ENCODE results near the gene TMEM222. TPM values are rescaled to one million over a fixed set of nuclear protein-coding genes. Genes with fewer than 3 reads are reported as not detected.

TMEM222 gene
- total RNA-seq, 1 donor from 2014 or later, result 39.1 TPM

DNA sequence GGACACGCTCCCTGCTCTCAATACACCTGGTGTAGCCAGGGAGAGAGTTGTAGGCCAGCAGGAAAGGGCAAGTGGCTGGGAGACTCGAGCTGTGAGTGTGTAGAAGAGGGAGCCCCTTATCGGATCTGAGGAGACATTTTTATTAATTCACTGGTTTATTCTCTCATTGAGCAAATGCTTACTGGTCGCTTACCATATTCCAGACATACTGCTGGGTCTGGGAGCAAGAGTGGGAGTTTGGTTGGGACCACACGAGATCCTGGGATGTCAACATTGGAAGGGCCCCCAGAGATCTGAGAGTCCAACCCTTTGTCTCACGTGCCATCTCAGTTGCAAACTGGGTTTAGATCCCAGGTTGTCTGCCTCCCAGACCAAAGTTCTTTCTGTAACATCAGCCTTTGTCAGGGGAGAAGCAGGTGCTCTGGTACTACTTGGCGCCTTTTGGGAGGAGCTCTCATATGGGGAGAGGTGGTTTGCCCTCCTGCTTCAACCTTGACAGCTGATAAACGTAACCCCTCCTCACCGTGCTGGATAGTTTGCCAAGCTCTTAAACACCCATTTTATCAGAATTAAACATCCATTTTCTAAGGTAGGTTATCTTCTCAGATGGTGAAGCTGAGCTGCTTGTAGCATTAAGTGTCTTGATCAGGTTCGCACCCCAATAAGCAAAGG is 742 bp downstream of the TMEM222 start:
- H3K4me1 Mint-ChIP-seq, result peaks cover 30% of the 10 kb centered on the region
- no peaks in the 10 kb centered on the region for H3K9me3 Mint-ChIP-seq
- TF ChIP-seq, protein P1, sequence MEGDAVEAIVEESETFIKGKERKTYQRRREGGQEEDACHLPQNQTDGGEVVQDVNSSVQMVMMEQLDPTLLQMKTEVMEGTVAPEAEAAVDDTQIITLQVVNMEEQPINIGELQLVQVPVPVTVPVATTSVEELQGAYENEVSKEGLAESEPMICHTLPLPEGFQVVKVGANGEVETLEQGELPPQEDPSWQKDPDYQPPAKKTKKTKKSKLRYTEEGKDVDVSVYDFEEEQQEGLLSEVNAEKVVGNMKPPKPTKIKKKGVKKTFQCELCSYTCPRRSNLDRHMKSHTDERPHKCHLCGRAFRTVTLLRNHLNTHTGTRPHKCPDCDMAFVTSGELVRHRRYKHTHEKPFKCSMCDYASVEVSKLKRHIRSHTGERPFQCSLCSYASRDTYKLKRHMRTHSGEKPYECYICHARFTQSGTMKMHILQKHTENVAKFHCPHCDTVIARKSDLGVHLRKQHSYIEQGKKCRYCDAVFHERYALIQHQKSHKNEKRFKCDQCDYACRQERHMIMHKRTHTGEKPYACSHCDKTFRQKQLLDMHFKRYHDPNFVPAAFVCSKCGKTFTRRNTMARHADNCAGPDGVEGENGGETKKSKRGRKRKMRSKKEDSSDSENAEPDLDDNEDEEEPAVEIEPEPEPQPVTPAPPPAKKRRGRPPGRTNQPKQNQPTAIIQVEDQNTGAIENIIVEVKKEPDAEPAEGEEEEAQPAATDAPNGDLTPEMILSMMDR (IDR thresholded peaks at IDR 0.05; ENCODE audit: unreplicated experiment), result no peak
- DNase-seq (ENCODE audit: low spot score in 2 of 2, unreplicated experiment in 2 of 2), result no peak
- H3K27ac Mint-ChIP-seq, result peak overlapping the region; percentile 97
- H3K4me3 Mint-ChIP-seq, result peak overlapping the region; percentile 94
- H3K27me3 Mint-ChIP-seq (ENCODE audit: low read depth), result no peaks in the 10 kb centered on the region
- peaks cover 10% of the 10 kb centered on the region for H3K36me3 Mint-ChIP-seq

DNA sequence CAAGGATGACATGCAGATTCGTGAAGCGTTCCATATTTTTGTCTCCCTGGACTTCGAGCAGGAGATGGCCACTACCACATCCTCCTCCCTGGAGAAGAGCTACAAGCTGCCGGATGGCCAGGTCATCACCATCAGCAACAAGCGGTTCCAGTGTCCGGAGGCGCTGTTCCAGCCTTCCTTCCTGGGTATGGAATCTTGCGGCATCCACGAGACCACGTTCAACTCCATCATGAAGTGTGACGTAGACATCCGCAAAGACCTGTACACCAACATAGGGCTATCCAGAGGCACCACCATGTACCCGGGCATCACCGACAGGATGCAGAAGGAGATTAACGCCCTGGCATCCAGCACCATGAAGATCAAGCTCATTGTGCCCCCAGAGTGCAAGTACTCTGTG is 3.3 kb downstream of the TMEM222 start:
- Mint-ChIP-seq H3K9me3 (no peaks in the 10 kb centered on the region), H3K4me3 (no peak overlapping the region), H3K27ac (no peak overlapping the region), H3K27me3 (ENCODE audit: low read depth) (no peaks in the 10 kb centered on the region), H3K4me1 (peaks cover 18% of the 10 kb centered on the region), H3K36me3 (peaks cover 12% of the 10 kb centered on the region)
- TF ChIP-seq, protein P1 (IDR thresholded peaks at IDR 0.05; ENCODE audit: unreplicated experiment), result no peak
- no peak for DNase-seq (ENCODE audit: low spot score in 2 of 2, unreplicated experiment in 2 of 2)

DNA sequence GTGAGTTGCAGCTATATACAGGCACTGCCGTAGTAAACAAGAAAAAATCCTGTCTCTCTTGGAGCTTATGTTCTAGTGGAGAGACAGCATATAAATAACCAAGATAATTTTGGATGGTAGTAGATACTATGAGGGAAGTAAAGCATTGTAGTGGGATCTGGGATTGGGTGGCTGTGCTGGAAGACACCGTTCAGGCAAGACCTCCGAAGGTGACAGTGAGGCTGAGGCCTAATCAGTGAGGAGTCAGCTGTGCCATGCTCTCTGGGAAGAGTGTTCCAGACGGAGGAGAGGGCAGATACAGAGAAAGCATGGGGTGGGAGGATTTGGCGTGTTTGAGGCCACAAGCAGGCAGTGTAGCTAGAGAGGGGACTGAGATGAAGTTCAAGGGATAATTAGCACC is 6.0 kb downstream of the TMEM222 start:
- peaks cover 8% of the 10 kb centered on the region for H3K4me1 Mint-ChIP-seq
- no peaks in the 10 kb centered on the region for H3K9me3 Mint-ChIP-seq
- no peaks in the 10 kb centered on the region for H3K27me3 Mint-ChIP-seq (ENCODE audit: low read depth)
- TF ChIP-seq, protein P1 (IDR thresholded peaks at IDR 0.05; ENCODE audit: unreplicated experiment), result no peak
- H3K36me3 Mint-ChIP-seq, result peaks cover 12% of the 10 kb centered on the region
- no peak for DNase-seq (ENCODE audit: low spot score in 2 of 2, unreplicated experiment in 2 of 2)
- no peak overlapping the region for H3K27ac Mint-ChIP-seq
- H3K4me3 Mint-ChIP-seq, result no peak overlapping the region

DNA sequence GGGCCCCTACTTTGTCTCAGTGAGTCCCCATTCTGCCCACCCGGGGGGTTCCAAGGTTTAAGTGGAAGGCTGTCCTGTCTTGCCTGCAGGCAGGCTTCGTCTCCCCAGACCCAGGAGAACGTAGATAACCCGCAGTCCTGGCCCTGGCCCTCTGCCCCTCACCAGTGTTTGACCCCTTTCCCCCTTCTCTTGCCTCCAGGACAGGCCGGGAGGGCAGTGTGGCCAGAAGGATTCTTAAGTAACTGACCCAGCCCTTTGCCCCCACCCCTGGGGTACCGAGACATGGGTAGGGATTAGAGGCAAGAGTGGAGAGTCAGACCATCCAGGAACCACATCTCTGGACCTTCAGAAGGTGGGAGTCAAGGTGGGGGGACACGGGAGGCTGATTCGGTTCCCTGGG is 8.8 kb downstream of the TMEM222 start:
- no peak for DNase-seq (ENCODE audit: low spot score in 2 of 2, unreplicated experiment in 2 of 2)
- no peaks in the 10 kb centered on the region for H3K9me3 Mint-ChIP-seq
- peaks cover 13% of the 10 kb centered on the region for H3K36me3 Mint-ChIP-seq
- no peaks in the 10 kb centered on the region for H3K27me3 Mint-ChIP-seq (ENCODE audit: low read depth)
- TF ChIP-seq, protein P1 (IDR thresholded peaks at IDR 0.05; ENCODE audit: unreplicated experiment), result no peak
- no peak overlapping the region for H3K4me3 Mint-ChIP-seq
- H3K4me1 Mint-ChIP-seq, result no peaks in the 10 kb centered on the region
- H3K27ac Mint-ChIP-seq, result no peak overlapping the region

DNA sequence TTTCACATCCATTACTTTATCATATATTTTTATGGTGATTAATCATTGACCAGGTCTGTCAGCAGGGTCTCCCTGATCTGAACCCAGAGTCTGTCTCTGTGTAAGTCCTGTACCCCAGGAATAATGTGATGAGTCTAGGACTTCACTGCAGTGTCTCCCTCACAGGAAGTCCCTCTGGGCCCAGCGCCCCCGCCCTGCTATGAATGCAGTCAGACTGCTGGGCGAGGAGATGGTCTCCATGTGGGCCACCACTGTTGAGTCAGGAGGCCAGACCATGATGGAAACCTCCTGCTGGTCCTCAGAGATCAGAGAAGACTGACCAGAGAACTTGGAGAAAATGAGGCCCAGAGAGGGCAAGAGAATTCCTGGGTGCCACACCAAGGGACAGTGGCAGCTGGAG is 9.5 kb downstream of the TMEM222 start:
- H3K27ac Mint-ChIP-seq, result no peak overlapping the region
- H3K36me3 Mint-ChIP-seq, result peaks cover 12% of the 10 kb centered on the region
- no peak for DNase-seq (ENCODE audit: low spot score in 2 of 2, unreplicated experiment in 2 of 2)
- H3K4me3 Mint-ChIP-seq, result no peak overlapping the region
- TF ChIP-seq, protein P1 (IDR thresholded peaks at IDR 0.05; ENCODE audit: unreplicated experiment), result no peak
- H3K27me3 Mint-ChIP-seq (ENCODE audit: low read depth), result no peaks in the 10 kb centered on the region
- H3K9me3 Mint-ChIP-seq, result no peaks in the 10 kb centered on the region
- no peaks in the 10 kb centered on the region for H3K4me1 Mint-ChIP-seq
